Liver (tissue), 9 donors: ENCODE results near the gene GATAD1. TPM values are rescaled to one million over a fixed set of nuclear protein-coding genes. Genes with fewer than 3 reads are reported as not detected.
"Not testable (repeated sequence)": the region's sequence is repeated elsewhere in the genome, so short reads cannot be mapped to it uniquely, and the experiment has no call there.

Experiments
- DNase-seq: peaks from one replicate; pipeline ENCODE4 v3.0.0-alpha.2; 2017; ENCODE audit warnings: low spot score
- H3K27ac ChIP-seq, 2 donors: one replicate each; pipeline ENCODE4 v1.7.0; 2013; ENCODE audit warnings: inconsistent platforms in 2 of 2, low read length in 2 of 2, control low read depth in 1 of 2, low read depth in 1 of 2, mild to moderate bottlenecking in 1 of 2
- H3K27me3 ChIP-seq, 4 donors: one replicate each; pipeline versions ENCODE4 v1.6.1 to v1.7.0; 2013; ENCODE audit warnings: low read length in 3 of 4, inconsistent platforms in 1 of 4, mild to moderate bottlenecking in 1 of 4, moderate library complexity in 1 of 4; ENCODE audit not compliant: control insufficient read depth in 4 of 4, insufficient read depth in 4 of 4
- H3K36me3 ChIP-seq, 4 donors: one replicate each; pipeline versions ENCODE4 v1.6.1 to v1.7.0; 2013; ENCODE audit warnings: low read length in 3 of 4, mild to moderate bottlenecking in 3 of 4, low read depth in 1 of 4, moderate library complexity in 1 of 4; ENCODE audit not compliant: control insufficient read depth in 4 of 4, insufficient read depth in 3 of 4
- H3K4me1 ChIP-seq, 4 donors: one replicate each; pipeline versions ENCODE4 v1.6.1 to v1.7.0; 2013; ENCODE audit warnings: low read length in 3 of 4, mild to moderate bottlenecking in 3 of 4, moderate library complexity in 1 of 4; ENCODE audit not compliant: control insufficient read depth in 4 of 4, insufficient read depth in 4 of 4
- H3K4me3 ChIP-seq, 3 donors: one replicate each; pipeline versions ENCODE4 v1.6.1 to v1.7.0; 2013; ENCODE audit warnings: low read length in 3 of 3, control low read depth in 1 of 3, low read depth in 1 of 3, mild to moderate bottlenecking in 1 of 3
- H3K9ac ChIP-seq, 2 donors: one replicate each; pipeline ENCODE4 v1.7.0; 2013; ENCODE audit warnings: low read length in 2 of 2, mild to moderate bottlenecking in 2 of 2, moderate library complexity in 2 of 2, control low read depth in 1 of 2, low read depth in 1 of 2
- H3K9me3 ChIP-seq, 4 donors: one replicate each; pipeline versions ENCODE4 v1.6.1 to v1.7.0; 2013; ENCODE audit warnings: low read length in 3 of 4; ENCODE audit not compliant: control insufficient read depth in 4 of 4
- EGR1 ChIP-seq, 2 donors: IDR thresholded peaks; 2 replicates each; pipeline ENCODE4 v1.6.1; 2016 to 2018; ENCODE audit warnings: antibody characterized with exemption in 2 of 2, low read depth in 2 of 2
- GABPA ChIP-seq, 2 donors: IDR thresholded peaks in 1 of 2; conservative IDR thresholded peaks in 1 of 2; 2 replicates each; pipeline ENCODE4 v1.6.1; 2016; ENCODE audit warnings: antibody characterized with exemption in 2 of 2, mild to moderate bottlenecking in 1 of 2, moderate library complexity in 1 of 2
- HNF4G ChIP-seq: IDR thresholded peaks from 2 replicates; pipeline ENCODE4 v1.6.1; 2016; ENCODE audit warnings: antibody characterized with exemption
- JUND ChIP-seq, 2 donors: IDR thresholded peaks; 2 replicates each; pipeline ENCODE4 v1.6.1; 2016; ENCODE audit warnings: antibody characterized with exemption in 2 of 2
- NR2F2 ChIP-seq: IDR thresholded peaks from 2 replicates; pipeline ENCODE4 v1.6.1; 2016; ENCODE audit warnings: antibody characterized with exemption
- SP1 ChIP-seq: IDR thresholded peaks from 2 replicates; pipeline ENCODE4 v1.6.1; 2018; ENCODE audit warnings: antibody characterized with exemption, mild to moderate bottlenecking
- YY1 ChIP-seq: IDR thresholded peaks from 2 replicates; pipeline ENCODE4 v1.6.1; 2016; ENCODE audit warnings: antibody characterized with exemption, mild to moderate bottlenecking
- WGBS: extraction: QIAGEN DNeasy Blood & Tissue Kit; methylation state at CpG from one replicate; pipeline ENCODE4 v1.1.7; 2013; 5-methylcytosine and 5-hydroxymethylcytosine counted together
- polyA plus RNA-seq, 2 donors: library from polyadenylated mRNA; stranded (reverse) in 1 of 2; unstranded in 1 of 2; fragments of 200-250 nt in 1 of 2; fragments of >200 nt in 1 of 2; fragmentation: Nextera tagmentation in 1 of 2; extraction: Ambion mirVana in 1 of 2; gene quantifications; one replicate each; pipeline versions ENCODE4 v1.2.1 to v1.2.3, GENCODE V29; 2013 to 2015
- total RNA-seq, 2 donors: library from RNA; depleted of rRNA; stranded (reverse); fragments of >200 nt; gene quantifications; one replicate each; pipeline ENCODE4 v1.2.3, GENCODE V29; 2014
- TF ChIP-seq, protein P1 (sequence below): IDR thresholded peaks from 2 replicates; pipeline ENCODE4 v1.6.1; 2016; ENCODE audit warnings: antibody characterized with exemption
- TF ChIP-seq, protein P2 (sequence below): IDR thresholded peaks from 2 replicates; pipeline ENCODE4 v1.6.1; 2016; ENCODE audit warnings: antibody characterized with exemption, mild to moderate bottlenecking
- donor health status: healthy.
- donor health status: healthy.
- donor health status: healthy.
- donor health status: healthy.
- donor health status: healthy.

The GATAD1 gene
- total and polyA plus RNA-seq, 4 donors: 7.8 to 22.8 (median 10.8) TPM

DNA sequence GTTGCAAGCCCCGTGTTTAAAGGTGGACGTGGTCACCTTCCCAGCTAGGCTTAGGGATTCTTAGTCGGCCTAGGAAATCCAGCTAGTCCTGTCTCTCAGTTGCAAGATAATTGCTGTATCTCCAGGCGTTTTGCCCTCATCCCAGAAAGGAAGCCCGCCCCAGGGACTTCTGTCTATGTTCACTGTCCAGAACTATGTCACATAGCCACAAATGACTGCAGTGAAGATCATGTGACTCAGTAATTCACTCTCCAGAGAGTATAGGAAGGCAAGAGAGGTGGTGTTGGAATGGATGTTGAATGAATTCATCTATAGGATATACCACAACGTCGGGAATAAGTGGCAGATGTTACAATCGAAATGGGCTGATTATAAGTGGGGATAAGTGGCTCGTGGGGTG is 30.8 kb downstream of the GATAD1 start:
- Histone ChIP-seq H3K27me3 (no peaks in the 10 kb centered on the region), H3K27ac (no peak overlapping the region), H3K4me3 (no peak overlapping the region), H3K36me3 (peaks cover 0 to 2% (median 0%) of the 10 kb centered on the region in 4 donors), H3K9me3 (no peaks in the 10 kb centered on the region), H3K9ac (no peak overlapping the region), H3K4me1 (no peaks in the 10 kb centered on the region)
- TF ChIP-seq SP1 (no peak), HNF4G (no peak), EGR1 (IDR thresholded peaks at IDR 0.05; ENCODE audit: low read depth in 2 of 2) (no peak), JUND (IDR thresholded peaks at IDR 0.05) (no peak)
- TF ChIP-seq, protein P1, sequence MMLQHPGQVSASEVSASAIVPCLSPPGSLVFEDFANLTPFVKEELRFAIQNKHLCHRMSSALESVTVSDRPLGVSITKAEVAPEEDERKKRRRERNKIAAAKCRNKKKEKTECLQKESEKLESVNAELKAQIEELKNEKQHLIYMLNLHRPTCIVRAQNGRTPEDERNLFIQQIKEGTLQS: no peak
- TF ChIP-seq, protein P2, sequence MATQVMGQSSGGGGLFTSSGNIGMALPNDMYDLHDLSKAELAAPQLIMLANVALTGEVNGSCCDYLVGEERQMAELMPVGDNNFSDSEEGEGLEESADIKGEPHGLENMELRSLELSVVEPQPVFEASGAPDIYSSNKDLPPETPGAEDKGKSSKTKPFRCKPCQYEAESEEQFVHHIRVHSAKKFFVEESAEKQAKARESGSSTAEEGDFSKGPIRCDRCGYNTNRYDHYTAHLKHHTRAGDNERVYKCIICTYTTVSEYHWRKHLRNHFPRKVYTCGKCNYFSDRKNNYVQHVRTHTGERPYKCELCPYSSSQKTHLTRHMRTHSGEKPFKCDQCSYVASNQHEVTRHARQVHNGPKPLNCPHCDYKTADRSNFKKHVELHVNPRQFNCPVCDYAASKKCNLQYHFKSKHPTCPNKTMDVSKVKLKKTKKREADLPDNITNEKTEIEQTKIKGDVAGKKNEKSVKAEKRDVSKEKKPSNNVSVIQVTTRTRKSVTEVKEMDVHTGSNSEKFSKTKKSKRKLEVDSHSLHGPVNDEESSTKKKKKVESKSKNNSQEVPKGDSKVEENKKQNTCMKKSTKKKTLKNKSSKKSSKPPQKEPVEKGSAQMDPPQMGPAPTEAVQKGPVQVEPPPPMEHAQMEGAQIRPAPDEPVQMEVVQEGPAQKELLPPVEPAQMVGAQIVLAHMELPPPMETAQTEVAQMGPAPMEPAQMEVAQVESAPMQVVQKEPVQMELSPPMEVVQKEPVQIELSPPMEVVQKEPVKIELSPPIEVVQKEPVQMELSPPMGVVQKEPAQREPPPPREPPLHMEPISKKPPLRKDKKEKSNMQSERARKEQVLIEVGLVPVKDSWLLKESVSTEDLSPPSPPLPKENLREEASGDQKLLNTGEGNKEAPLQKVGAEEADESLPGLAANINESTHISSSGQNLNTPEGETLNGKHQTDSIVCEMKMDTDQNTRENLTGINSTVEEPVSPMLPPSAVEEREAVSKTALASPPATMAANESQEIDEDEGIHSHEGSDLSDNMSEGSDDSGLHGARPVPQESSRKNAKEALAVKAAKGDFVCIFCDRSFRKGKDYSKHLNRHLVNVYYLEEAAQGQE: no peak
- DNase-seq: no peak
- 94% methylated on average over 9 of the region's 9 CpGs for WGBS

DNA sequence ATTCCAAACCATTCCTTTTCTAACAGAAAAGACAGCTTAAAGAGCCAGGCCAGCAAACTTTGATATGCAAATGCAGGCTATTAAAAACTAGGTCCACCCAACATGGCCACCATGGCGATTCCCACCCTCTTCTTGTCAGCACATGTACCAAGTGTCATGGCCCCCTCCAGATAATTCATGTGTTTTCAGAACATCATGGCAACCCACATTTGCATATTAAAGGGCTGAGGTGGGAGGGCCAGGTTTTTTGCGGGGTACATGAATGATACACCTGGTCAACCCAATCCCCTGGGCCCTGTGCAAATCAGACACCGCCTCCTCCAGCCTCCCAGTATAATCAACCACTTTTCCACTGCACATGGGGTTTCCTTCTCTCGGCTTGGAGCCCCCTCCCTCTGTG is 31.4 kb downstream of the GATAD1 start:
- Histone ChIP-seq H3K4me1 (no peaks in the 10 kb centered on the region), H3K9ac (no peak overlapping the region), H3K27ac (no peak overlapping the region), H3K9me3 (no peaks in the 10 kb centered on the region), H3K36me3 (peaks cover 0 to 2% (median 0%) of the 10 kb centered on the region in 4 donors), H3K4me3 (no peak overlapping the region), H3K27me3 (no peaks in the 10 kb centered on the region)
- DNase-seq: no peak
- no peak for TF ChIP-seq GABPA (IDR thresholded peaks at IDR 0.05 in 1 of 2, conservative IDR thresholded peaks at IDR 0.05 in 1 of 2)
- no peak for TF ChIP-seq YY1
- TF ChIP-seq NR2F2: no peak
- WGBS: 96% methylated on average over 4 of the region's 4 CpGs

DNA sequence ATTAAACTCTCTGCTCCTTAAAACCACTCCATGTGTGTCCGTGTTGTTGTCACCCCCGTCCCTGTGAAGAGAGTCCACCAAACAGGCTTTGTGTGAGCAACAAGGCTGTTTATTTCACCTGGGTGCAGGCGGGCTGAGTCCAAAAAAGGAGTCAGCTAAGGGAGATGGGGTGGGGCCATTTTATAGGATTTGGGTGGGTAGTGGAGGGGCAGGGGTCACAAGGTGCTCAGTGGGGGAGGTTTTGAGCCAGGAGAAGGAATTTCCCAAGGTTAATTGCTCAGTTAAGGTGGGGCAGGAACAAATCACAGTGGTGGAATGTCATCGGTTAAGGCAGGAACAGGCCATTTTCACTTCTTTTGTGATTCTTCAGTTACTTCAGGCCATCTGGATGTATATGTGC is 31.9 kb downstream of the GATAD1 start:
- not testable (repeated sequence) for DNase-seq, H3K4me1 ChIP-seq, H3K27me3 ChIP-seq, H3K4me3 ChIP-seq, H3K9me3 ChIP-seq, H3K27ac ChIP-seq, H3K36me3 ChIP-seq, H3K9ac ChIP-seq
- WGBS: 95% methylated on average over 4 of the region's 4 CpGs

DNA sequence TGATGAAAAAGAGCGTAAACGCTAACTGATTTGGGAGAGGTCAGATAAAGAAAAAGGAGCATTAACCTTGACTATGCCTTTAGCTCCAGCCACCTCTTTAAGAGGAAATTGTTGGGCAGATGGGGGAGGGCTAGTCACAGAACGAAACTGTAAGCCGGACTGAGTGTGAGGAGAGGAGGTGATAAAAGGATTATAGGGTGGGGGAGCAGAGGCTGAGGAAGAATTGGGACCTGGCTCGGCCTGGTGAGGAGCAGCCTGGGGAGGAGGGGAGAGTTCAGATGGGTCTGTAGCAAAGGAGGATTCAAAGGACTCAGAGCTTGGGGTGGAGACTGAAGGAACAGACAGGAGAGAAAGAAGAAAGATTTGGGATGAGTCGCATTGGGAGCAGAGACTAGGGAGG is 36.3 kb downstream of the GATAD1 start:
- not testable (repeated sequence) for H3K4me3 ChIP-seq, DNase-seq, H3K9me3 ChIP-seq, H3K27ac ChIP-seq, H3K9ac ChIP-seq, H3K4me1 ChIP-seq, H3K27me3 ChIP-seq
- whole genome bisulfite sequencing: 87% methylated on average over 6 of the region's 6 CpGs
- peaks cover 4 to 18% (median 13%) of the 10 kb centered on the region in 4 donors for H3K36me3 ChIP-seq

DNA sequence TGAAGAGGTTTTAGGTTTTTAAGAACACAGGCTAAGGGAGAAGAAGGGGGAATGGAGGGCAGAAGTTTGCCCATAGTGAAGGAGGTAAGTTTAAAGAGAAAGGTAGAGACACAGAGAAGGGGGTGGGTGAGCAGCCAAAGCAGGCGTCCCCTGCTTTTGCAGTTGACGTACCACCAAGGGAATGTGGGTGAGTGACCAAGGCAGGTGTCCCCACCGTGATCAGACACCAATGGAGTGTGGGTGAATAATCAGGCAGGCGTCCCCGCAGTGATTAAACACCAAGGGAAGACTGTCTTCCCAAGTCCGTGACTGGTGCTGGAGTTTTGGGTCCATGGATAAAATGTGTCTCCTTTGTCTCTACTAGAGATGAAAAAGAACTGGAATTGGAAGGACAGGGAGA is 36.9 kb downstream of the GATAD1 start:
- H3K27ac ChIP-seq, H3K4me1 ChIP-seq, DNase-seq, H3K4me3 ChIP-seq, H3K9me3 ChIP-seq, H3K27me3 ChIP-seq, H3K9ac ChIP-seq: not testable (repeated sequence)
- 94% methylated on average over 6 of the region's 6 CpGs for WGBS
- peaks cover 4 to 18% (median 15%) of the 10 kb centered on the region in 4 donors for H3K36me3 ChIP-seq
